CD4-positive, alpha-beta memory T cell (primary cell): ENCODE measurements around the gene KLK6. TPM values are rescaled to one million over a fixed set of nuclear protein-coding genes. Genes with fewer than 3 reads are reported as not detected.

Experiments
- CTCF ChIA-PET: fragments of 350-600 bp; sonication (Branson Sonifier 250); formaldehyde crosslinking; loops from one replicate; lab custom pipeline; 2021; ENCODE audit warnings: inconsistent platforms; ENCODE audit not compliant: partially characterized antibody; lab: Charles Lee
- POLR2A ChIA-PET: fragments of 350-600 bp; sonication (Branson Sonifier 250); formaldehyde crosslinking; loops from one replicate; lab custom pipeline; 2021; ENCODE audit not compliant: partially characterized antibody; lab: Charles Lee
- DNase-seq, 5 donors: peaks; one replicate each; pipeline versions ENCODE4 v3.0.0 to v3.0.0-alpha.2; 2020 to 2022; ENCODE audit warnings: mixed read lengths in 1 of 5
- H3K27ac ChIP-seq: one replicate; pipeline ENCODE4 v1.7.0; 2013; ENCODE audit warnings: low read depth, low read length
- H3K27me3 ChIP-seq: 2 replicates; pipeline ENCODE4 v1.7.0; 2013; ENCODE audit warnings: mild to moderate bottlenecking, low read length, moderate library complexity; ENCODE audit not compliant: insufficient read depth
- H3K36me3 ChIP-seq: 2 replicates; pipeline ENCODE4 v1.7.0; 2013; ENCODE audit warnings: mild to moderate bottlenecking, low read length, moderate library complexity; ENCODE audit not compliant: insufficient read depth
- H3K4me1 ChIP-seq: 2 replicates; pipeline ENCODE4 v1.7.0; 2013; ENCODE audit warnings: mild to moderate bottlenecking, low read length, moderate library complexity; ENCODE audit not compliant: insufficient read depth
- H3K4me3 ChIP-seq, 2 donors: one replicate each; pipeline ENCODE4 v1.7.0; 2013; ENCODE audit warnings: low read length in 2 of 2, mild to moderate bottlenecking in 1 of 2
- H3K9me3 ChIP-seq, 2 donors: one replicate each; pipeline ENCODE4 v1.7.0; 2013; ENCODE audit warnings: low read length in 2 of 2, control low read depth in 1 of 2; ENCODE audit not compliant: control insufficient read depth in 1 of 2
- H3K27ac Mint-ChIP-seq, 7 donors: one replicate each; pipeline ENCODE4 v1.8.0; 2020 to 2021; ENCODE audit warnings: mixed read lengths in 7 of 7, mild to moderate bottlenecking in 6 of 7, inconsistent platforms in 3 of 7, moderate library complexity in 3 of 7
- H3K27me3 Mint-ChIP-seq, 2 donors: one replicate each; pipeline ENCODE4 v1.8.0; 2020 to 2021; ENCODE audit warnings: mixed read lengths in 2 of 2
- H3K36me3 Mint-ChIP-seq, 2 donors: one replicate each; pipeline ENCODE4 v1.8.0; 2020 to 2021; ENCODE audit warnings: mixed read lengths in 2 of 2, inconsistent platforms in 1 of 2, mild to moderate bottlenecking in 1 of 2
- H3K4me1 Mint-ChIP-seq, 4 donors: one replicate each; pipeline ENCODE4 v1.8.0; 2020 to 2021; ENCODE audit warnings: mixed read lengths in 4 of 4, mild to moderate bottlenecking in 1 of 4
- H3K4me3 Mint-ChIP-seq, 8 donors: one replicate each; pipeline ENCODE4 v1.8.0; 2020 to 2021; ENCODE audit warnings: mixed read lengths in 8 of 8, mild to moderate bottlenecking in 7 of 8, moderate library complexity in 6 of 8, inconsistent platforms in 3 of 8
- H3K9me3 Mint-ChIP-seq, 8 donors: one replicate each; pipeline ENCODE4 v1.8.0; 2020 to 2021; ENCODE audit warnings: mixed read lengths in 8 of 8, mild to moderate bottlenecking in 5 of 8, inconsistent platforms in 3 of 8, moderate library complexity in 1 of 8
- intact Hi-C: fragments of 100-400 bp; cut with micrococcal nuclease; formaldehyde crosslinking; loops from one replicate; pipeline ENCODE4 v1.15.1; 2023
- polyA plus RNA-seq, 2 donors: library from polyadenylated mRNA; unstranded; fragments of 300-500 nt; fragmentation: Illumina TruSeq; gene quantifications; one replicate each; pipeline ENCODE4 v1.2.3, GENCODE V29; 2021
- total RNA-seq, 2 experiments: library from RNA; stranded (reverse); gene quantifications; one replicate each; pipeline ENCODE4 v1.2.3, GENCODE V29; 2021

The KLK6 gene
- total and polyA plus RNA-seq, 4 experiments from 2014 or later = not detected

GRCh38 chr19:50967929-50968715 lies 1.3 kb downstream of the KLK6 start:
- H3K4me3 ChIP-seq = no peak overlapping the region
- intact Hi-C loops = no loop called here
- H3K9me3 ChIP-seq = no peaks in the 10 kb centered on the region
- no peak overlapping the region for H3K4me3 Mint-ChIP-seq
- no peak overlapping the region for H3K27ac Mint-ChIP-seq
- POLR2A ChIA-PET = no interaction called here
- peaks cover 0 to 7% (median 1%) of the 10 kb centered on the region in 8 donors for H3K9me3 Mint-ChIP-seq
- H3K27ac ChIP-seq = no peak overlapping the region
- no peak for DNase-seq
- H3K4me1 ChIP-seq = no peaks in the 10 kb centered on the region
- H3K36me3 ChIP-seq = no peaks in the 10 kb centered on the region
- H3K27me3 Mint-ChIP-seq = peaks cover 27 to 35% of the 10 kb centered on the region in 2 donors
- H3K4me1 Mint-ChIP-seq = no peaks in the 10 kb centered on the region
- H3K36me3 Mint-ChIP-seq = no peaks in the 10 kb centered on the region
- no peaks in the 10 kb centered on the region for H3K27me3 ChIP-seq
- CTCF ChIA-PET = no interaction called here

- H3K9me3 ChIP-seq = no peaks in the 10 kb centered on the region
- no peak overlapping the region for H3K27ac Mint-ChIP-seq
- H3K4me3 ChIP-seq = no peak overlapping the region
- H3K27ac ChIP-seq = no peak overlapping the region
- DNase-seq = no peak
- H3K36me3 Mint-ChIP-seq = peaks cover 0 to 3% of the 10 kb centered on the region in 2 donors
- ChIA-PET CTCF (no interaction called here), POLR2A (no interaction called here)
- no peaks in the 10 kb centered on the region for H3K36me3 ChIP-seq
- no peaks in the 10 kb centered on the region for H3K4me1 Mint-ChIP-seq
- H3K4me3 Mint-ChIP-seq = no peak overlapping the region
- H3K4me1 ChIP-seq = no peaks in the 10 kb centered on the region
- intact Hi-C loops = no loop called here
- H3K27me3 Mint-ChIP-seq = peaks cover 24 to 27% of the 10 kb centered on the region in 2 donors
- H3K9me3 Mint-ChIP-seq = peaks cover 2 to 17% (median 7%) of the 10 kb centered on the region in 8 donors
- no peaks in the 10 kb centered on the region for H3K27me3 ChIP-seq
These were observed 5.1 kb downstream of the KLK6 start for GRCh38 chr19:50964266-50964665.

GRCh38 chr19:50963381-50963780 lies 6.0 kb downstream of the KLK6 start:
- no peak for DNase-seq
- H3K9me3 Mint-ChIP-seq = peaks cover 2 to 17% (median 8%) of the 10 kb centered on the region in 8 donors
- Histone ChIP-seq H3K27me3 (no peaks in the 10 kb centered on the region), H3K27ac (no peak overlapping the region), H3K9me3 (no peaks in the 10 kb centered on the region), H3K36me3 (no peaks in the 10 kb centered on the region), H3K4me3 (no peak overlapping the region), H3K4me1 (no peaks in the 10 kb centered on the region)
- H3K27me3 Mint-ChIP-seq = peaks cover 25 to 31% of the 10 kb centered on the region in 2 donors
- CTCF ChIA-PET = no interaction called here
- no peaks in the 10 kb centered on the region for H3K4me1 Mint-ChIP-seq
- no peak overlapping the region for H3K27ac Mint-ChIP-seq
- H3K36me3 Mint-ChIP-seq = peaks cover 0 to 4% of the 10 kb centered on the region in 2 donors
- no peak overlapping the region for H3K4me3 Mint-ChIP-seq
- POLR2A ChIA-PET = no interaction called here
- intact Hi-C loops = no loop called here

GRCh38 chr19:50962245-50962644 lies 7.1 kb downstream of the KLK6 start:
- POLR2A ChIA-PET = no interaction called here
- H3K27me3 Mint-ChIP-seq = peaks cover 30 to 39% of the 10 kb centered on the region in 2 donors
- H3K27ac ChIP-seq = no peak overlapping the region
- no peaks in the 10 kb centered on the region for H3K36me3 ChIP-seq
- H3K9me3 Mint-ChIP-seq = peaks cover 2 to 17% (median 9%) of the 10 kb centered on the region in 8 donors
- peaks cover 0 to 4% of the 10 kb centered on the region in 2 donors for H3K36me3 Mint-ChIP-seq
- no peak overlapping the region for H3K27ac Mint-ChIP-seq
- no peaks in the 10 kb centered on the region for H3K4me1 ChIP-seq
- H3K4me3 ChIP-seq = no peak overlapping the region
- CTCF ChIA-PET = no interaction called here
- H3K27me3 ChIP-seq = no peaks in the 10 kb centered on the region
- no peaks in the 10 kb centered on the region for H3K9me3 ChIP-seq
- H3K4me3 Mint-ChIP-seq = no peak overlapping the region
- DNase-seq = no peak
- intact Hi-C loops = no loop called here
- no peaks in the 10 kb centered on the region for H3K4me1 Mint-ChIP-seq

- Histone ChIP-seq H3K27ac (no peak overlapping the region), H3K4me3 (no peak overlapping the region), H3K36me3 (no peaks in the 10 kb centered on the region), H3K27me3 (no peaks in the 10 kb centered on the region), H3K9me3 (no peaks in the 10 kb centered on the region), H3K4me1 (no peaks in the 10 kb centered on the region)
- H3K9me3 Mint-ChIP-seq = peaks cover 2 to 17% (median 9%) of the 10 kb centered on the region in 8 donors
- H3K27me3 Mint-ChIP-seq = peaks cover 26 to 36% of the 10 kb centered on the region in 2 donors
- no peaks in the 10 kb centered on the region for H3K4me1 Mint-ChIP-seq
- H3K4me3 Mint-ChIP-seq = no peak overlapping the region
- no peak for DNase-seq
- peaks cover 0 to 4% of the 10 kb centered on the region in 2 donors for H3K36me3 Mint-ChIP-seq
- ChIA-PET POLR2A (no interaction called here), CTCF (no interaction called here)
- intact Hi-C loops = no loop called here
- H3K27ac Mint-ChIP-seq = no peak overlapping the region
These were observed 9.5 kb downstream of the KLK6 start for GRCh38 chr19:50959731-50960500.

GRCh38 chr19:50957587-50957986 lies 11.8 kb downstream of the KLK6 start:
- no peak overlapping the region for H3K27ac Mint-ChIP-seq
- intact Hi-C loops = no loop called here
- peaks cover 0 to 2% (median 0%) of the 10 kb centered on the region in 4 donors for H3K4me1 Mint-ChIP-seq
- ChIA-PET CTCF (no interaction called here), POLR2A (no interaction called here)
- peaks cover 25 to 31% of the 10 kb centered on the region in 2 donors for H3K27me3 Mint-ChIP-seq
- H3K4me3 Mint-ChIP-seq = peak overlapping the region in 1 of 8 donors; percentile 33
- no peak overlapping the region for H3K4me3 ChIP-seq
- no peak overlapping the region for H3K27ac ChIP-seq
- H3K9me3 ChIP-seq = no peaks in the 10 kb centered on the region
- no peaks in the 10 kb centered on the region for H3K4me1 ChIP-seq
- peaks cover under 1 to 9% (median 5%) of the 10 kb centered on the region in 8 donors for H3K9me3 Mint-ChIP-seq
- peaks cover 0 to 4% of the 10 kb centered on the region in 2 donors for H3K36me3 Mint-ChIP-seq
- H3K27me3 ChIP-seq = no peaks in the 10 kb centered on the region
- no peaks in the 10 kb centered on the region for H3K36me3 ChIP-seq
- DNase-seq = no peak

GRCh38 chr19:50952910-50953309 lies 16.5 kb downstream of the KLK6 start, which contains the start of gene KLK5:
Gene KLK5 (minus strand): TSS chr19:50953038. CDS start chr19:50952657, 381 bp downstream.
- H3K9me3 ChIP-seq = no peaks in the 10 kb centered on the region
- intact Hi-C loops = no loop called here
- no peaks in the 10 kb centered on the region for H3K27me3 ChIP-seq
- no peaks in the 10 kb centered on the region for H3K36me3 Mint-ChIP-seq
- no peaks in the 10 kb centered on the region for H3K36me3 ChIP-seq
- H3K27ac ChIP-seq = no peak within 1 kb of the TSS
- CTCF ChIA-PET = no interaction called here
- no peak within 1 kb of the TSS for H3K27ac Mint-ChIP-seq
- no peaks in the 10 kb centered on the region for H3K4me1 ChIP-seq
- peaks cover 0 to 3% (median 0%) of the 10 kb centered on the region in 8 donors for H3K9me3 Mint-ChIP-seq
- peaks cover 0 to 2% (median 0%) of the 10 kb centered on the region in 4 donors for H3K4me1 Mint-ChIP-seq
- H3K4me3 Mint-ChIP-seq = no peak within 1 kb of the TSS
- no peak for DNase-seq
- POLR2A ChIA-PET = no interaction called here
- H3K27me3 Mint-ChIP-seq = peaks cover 30 to 35% of the 10 kb centered on the region in 2 donors
- no peak within 1 kb of the TSS for H3K4me3 ChIP-seq
